HG02885 (cell line): ENCODE measurements around the gene DHH.

Experiments used
- ATAC-seq: cut with Tn5 transposase; IDR thresholded peaks from one replicate; pipeline ENCODE4 v1.9.1; 2021; ENCODE audit warnings: mild to moderate bottlenecking; ENCODE audit not compliant: unreplicated experiment, poor library complexity

Gene DHH

GRCh38 chr12:49051777-49052438 lies 42.7 kb downstream of the DHH start:
- no peak for ATAC-seq

- no peak for ATAC-seq
Observed at GRCh38 chr12:49051373-49051764, 43.2 kb downstream of the DHH start.

GRCh38 chr12:49050507-49051372 lies 43.9 kb downstream of the DHH start:
- no peak for ATAC-seq

- ATAC-seq = no peak
Observed at GRCh38 chr12:49049566-49050224, 44.9 kb downstream of the DHH start.

- ATAC-seq = no peak
Observed at GRCh38 chr12:49048953-49049352, 45.6 kb downstream of the DHH start.

- ATAC-seq = no peak
Observed at GRCh38 chr12:49046129-49046895, 48.3 kb downstream of the DHH start.

- no peak for ATAC-seq
Observed at GRCh38 chr12:49044660-49045059, 49.9 kb downstream of the DHH start.

- no peak for ATAC-seq
Observed at GRCh38 chr12:49043856-49044258, 50.7 kb downstream of the DHH start.

GRCh38 chr12:49043241-49043640 lies 51.4 kb downstream of the DHH start:
- no peak for ATAC-seq

GRCh38 chr12:49041881-49042484 lies 52.6 kb downstream of the DHH start:
- ATAC-seq = no peak

- ATAC-seq = no peak
Observed at GRCh38 chr12:49041036-49041880, 53.3 kb downstream of the DHH start.

GRCh38 chr12:49040364-49040855 lies 54.2 kb downstream of the DHH start:
- no peak for ATAC-seq

- no peak for ATAC-seq
Observed at GRCh38 chr12:49039421-49040363, 54.9 kb downstream of the DHH start.

GRCh38 chr12:49038291-49038955 lies 56.2 kb downstream of the DHH start:
- no peak for ATAC-seq

- no peak for ATAC-seq
Observed at GRCh38 chr12:49037947-49038237, 56.7 kb downstream of the DHH start.

GRCh38 chr12:49037111-49037946 lies 57.3 kb downstream of the DHH start:
- ATAC-seq = no peak
